Inflammatory macrophage treated with lipopolysaccharide for 1 hour (primary cell): ENCODE results near the gene CATSPERB.
"Not testable (repeated sequence)": the region's sequence is repeated elsewhere in the genome, so short reads cannot be mapped to it uniquely, and the experiment has no call there.

Experiments used
- DNase-seq, 2 donors: peaks; one replicate each; pipeline ENCODE4 v3.0.0-alpha.2; 2020 to 2022

Gene CATSPERB

GRCh38 chr14:91667101-91667500 lies 64.8 kb downstream of the CATSPERB start:
- peak; percentile 79 to 82 for DNase-seq

GRCh38 chr14:91660790-91661189 lies 71.1 kb downstream of the CATSPERB start:
- no peak for DNase-seq

DNA sequence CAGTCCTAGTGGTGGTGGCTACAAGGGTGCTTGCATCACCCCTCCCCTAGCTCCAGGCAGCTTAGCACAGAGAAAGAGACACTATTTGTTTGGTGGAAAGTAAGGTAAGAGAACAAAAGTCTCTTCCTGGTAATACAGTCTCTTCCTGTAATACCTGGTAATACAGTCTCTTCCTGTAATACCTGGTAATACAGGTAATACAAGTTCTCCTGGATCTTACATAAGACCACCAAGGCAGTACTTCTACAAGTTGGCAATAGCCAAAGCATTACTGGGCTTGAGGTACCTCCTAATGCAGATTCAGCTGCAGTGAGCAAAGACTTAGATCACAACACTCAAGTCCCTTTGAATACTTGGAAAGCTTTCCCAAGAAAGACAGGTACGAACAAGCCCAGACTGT lies 77.0 kb downstream of the CATSPERB start:
- DNase-seq: no peak

DNA sequence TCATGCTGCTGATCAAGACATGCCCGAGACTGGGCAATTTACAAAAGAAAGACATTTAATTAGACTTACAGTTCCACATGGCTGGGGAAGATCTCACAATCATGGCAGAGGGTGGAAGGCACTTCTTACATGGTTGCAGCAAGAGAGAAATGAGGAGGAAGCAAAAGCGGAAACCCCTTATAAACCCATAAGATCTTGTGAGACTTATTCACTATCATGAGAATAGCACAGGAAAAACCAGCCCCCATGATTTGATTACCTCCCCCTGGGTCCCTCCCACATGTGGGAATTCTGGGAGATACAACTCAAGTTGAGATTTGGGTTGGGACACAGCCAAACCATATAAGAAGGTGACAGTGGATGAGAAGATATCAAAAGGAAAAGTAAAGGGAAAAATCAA lies 78.4 kb downstream of the CATSPERB start:
- peak; percentile 46 to 69 for DNase-seq

- DNase-seq: peak; percentile 29 to 57
Observed at GRCh38 chr14:91649930-91650329, 82.0 kb downstream of the CATSPERB start.

GRCh38 chr14:91647856-91648255 lies 84.0 kb downstream of the CATSPERB start:
- DNase-seq: peak; percentile 70 to 80

GRCh38 chr14:91636604-91637003 lies 95.3 kb downstream of the CATSPERB start:
- no peak for DNase-seq

DNA sequence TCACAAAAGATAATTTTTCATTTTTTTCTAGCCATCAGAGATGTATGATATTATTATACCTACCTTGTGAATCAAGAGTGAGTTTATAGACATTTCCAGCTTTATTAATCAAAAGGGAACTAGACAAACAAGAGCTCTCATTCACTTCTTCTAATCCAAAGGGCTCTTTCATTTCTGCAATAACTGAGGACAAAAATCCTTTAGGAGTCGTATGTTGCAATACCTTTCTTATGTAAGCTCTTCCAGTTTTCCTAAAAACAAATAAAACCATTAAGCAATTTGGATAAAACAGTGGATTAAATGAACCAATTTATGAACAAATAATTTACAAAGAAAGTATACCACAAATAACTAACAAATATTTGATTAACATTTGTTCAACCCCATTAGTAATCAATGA lies 107.1 kb downstream of the CATSPERB start:
- no peak for DNase-seq

DNA sequence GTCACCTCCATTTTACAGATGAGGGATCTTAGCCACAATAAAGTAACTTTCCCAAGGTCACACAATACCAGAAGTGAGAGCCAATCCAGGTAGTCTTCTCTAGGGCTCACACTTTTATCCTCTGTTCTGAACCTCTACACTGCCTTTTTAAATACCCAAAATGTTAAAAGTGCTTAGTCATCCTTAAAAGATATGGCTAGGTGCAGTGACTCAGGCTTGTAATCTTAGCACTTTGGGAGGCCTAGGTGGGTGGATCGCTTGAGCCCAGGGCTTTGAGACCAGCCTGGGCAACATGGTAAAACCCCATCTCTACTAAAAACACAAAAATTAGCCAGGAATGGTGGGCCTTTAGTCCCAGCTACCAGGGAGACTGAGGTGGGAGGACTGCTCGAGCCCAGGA lies 117.7 kb downstream of the CATSPERB start:
- DNase-seq: no peak

DNA sequence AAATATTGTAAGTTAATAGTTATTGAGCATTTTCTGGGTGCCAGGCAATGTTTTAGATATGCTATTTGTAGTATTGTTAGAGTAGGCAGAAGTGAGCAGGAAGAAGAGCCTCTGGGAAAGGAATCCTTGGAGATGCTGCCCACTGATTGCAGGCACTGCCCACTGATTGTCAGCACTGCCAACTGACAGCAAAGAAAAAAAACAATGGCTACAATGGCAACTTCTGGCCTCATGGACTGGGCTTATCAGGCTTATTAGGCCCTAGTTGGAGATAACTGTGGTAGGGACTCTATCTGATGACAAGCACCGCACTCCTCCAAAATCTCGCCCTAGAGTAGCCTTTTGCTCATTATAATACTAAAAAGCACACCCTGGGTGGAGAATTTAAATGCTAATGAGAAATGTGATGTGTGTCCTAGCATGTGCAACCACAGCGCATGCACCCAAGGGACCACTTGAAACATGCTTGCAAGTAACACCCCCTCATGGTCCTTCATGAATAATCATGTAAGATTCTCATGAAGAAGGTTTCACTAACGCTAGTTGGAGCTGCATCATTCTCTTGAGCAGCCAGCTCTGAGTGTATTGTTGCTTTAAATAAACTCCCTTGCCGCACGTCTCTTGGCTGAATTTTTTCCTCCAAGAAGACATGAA lies 118.3 kb downstream of the CATSPERB start:
- no peak for DNase-seq

- no peak for DNase-seq
Observed at GRCh38 chr14:91611528-91611927, 120.4 kb downstream of the CATSPERB start.

GRCh38 chr14:91609161-91609560 lies 122.7 kb downstream of the CATSPERB start:
- no peak for DNase-seq

- no peak for DNase-seq
Observed at GRCh38 chr14:91607322-91608047, 124.4 kb downstream of the CATSPERB start.

DNA sequence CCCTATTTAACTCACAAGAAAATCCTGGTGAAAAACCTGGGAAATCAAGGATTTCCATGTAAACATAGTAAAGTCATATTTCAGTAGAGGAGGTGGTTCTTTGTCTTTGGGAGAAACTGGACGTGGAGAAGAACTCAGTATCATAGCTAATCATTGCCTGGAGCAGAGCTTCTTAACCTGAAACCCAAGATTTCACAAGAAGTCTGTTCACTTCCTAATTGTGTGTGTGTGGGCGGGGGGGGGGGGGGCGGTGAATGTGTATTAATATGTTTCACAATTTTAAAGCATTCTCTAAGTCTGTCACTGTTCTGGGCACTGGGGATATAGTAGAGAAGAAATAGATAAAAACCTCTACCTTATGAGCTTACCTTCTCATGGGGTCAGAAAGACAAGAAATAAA lies 125.0 kb downstream of the CATSPERB start:
- DNase-seq: peak; percentile 61 to 63

DNA sequence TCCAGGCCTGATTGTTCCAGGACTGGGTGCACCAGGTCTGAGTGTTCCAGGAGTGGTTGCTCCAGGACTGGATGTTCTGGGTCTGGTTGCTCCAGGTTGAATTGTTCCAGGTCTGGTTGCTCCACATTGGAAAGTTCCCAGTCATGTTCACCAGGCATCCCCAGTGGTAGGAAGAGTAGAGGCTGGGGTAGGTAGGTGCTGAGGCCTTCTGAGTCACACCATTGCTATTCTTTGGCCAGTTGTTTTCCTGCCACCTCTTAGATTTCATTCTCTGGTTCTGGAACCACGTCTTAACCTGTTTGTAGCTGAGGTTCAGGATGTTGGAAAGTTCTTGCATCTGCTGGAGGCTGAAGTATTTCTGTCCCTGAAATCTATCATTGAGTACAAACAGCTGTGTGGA lies 127.3 kb downstream of the CATSPERB start:
- not testable (repeated sequence) for DNase-seq

DNA sequence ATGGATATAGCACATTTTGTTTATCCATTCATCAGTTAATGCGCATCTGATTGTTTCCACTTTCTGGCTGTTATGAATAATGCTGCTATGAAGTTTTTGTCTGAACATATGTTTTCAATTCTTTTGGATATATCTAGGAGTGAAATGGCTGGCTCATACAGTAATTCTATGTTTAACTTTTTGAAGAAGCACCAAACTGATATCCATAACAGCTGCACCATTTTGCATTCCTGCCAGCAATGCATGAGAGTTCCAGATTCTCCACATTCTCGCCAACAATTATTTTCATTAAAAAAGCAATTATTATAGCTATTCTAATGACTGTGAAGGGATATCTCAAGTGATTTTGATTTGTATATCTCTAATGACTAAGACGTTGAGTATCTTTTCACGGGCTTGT lies 131.9 kb downstream of the CATSPERB start:
- no peak for DNase-seq

GRCh38 chr14:91595736-91596135 lies 136.2 kb downstream of the CATSPERB start:
- DNase-seq: no peak

DNA sequence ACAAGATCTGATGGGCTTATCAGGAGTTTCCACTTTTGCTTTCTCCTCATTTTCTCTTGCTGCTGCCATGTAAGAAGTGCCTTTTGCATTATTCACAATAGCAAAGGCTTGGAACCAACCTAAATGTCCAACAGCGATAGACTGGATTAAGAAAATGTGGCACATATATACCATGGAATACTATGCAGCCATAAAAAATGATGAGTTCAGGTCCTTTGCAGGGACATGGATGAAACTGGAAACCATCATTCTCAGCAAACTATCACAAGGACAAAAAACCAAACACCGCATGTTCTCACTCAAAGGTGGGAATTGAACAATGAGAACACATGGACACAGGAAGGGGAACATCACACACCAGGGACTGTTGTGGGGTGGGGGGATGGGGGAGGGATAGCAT lies 137.9 kb downstream of the CATSPERB start:
- not testable (repeated sequence) for DNase-seq

DNA sequence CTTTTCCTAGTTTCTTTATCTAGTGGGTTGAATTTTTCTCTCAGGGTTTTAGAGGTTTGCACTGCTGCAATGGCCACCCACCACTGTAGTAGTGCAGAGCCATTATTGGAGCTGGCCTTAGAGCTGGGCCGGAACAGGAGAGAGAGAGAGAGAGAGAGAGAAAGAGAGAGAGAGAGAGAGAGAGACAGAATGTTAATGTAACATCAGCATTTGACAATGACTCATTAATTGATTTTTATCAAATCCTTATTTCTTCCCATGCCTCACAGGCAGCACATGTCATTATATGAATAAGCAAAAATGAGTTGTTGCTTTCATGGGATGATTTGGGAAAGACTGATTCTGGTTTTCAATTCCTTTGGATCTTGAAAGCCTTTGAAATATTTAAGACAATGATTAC lies 145.5 kb downstream of the CATSPERB start:
- DNase-seq: no peak

- DNase-seq: no peak
Observed at GRCh38 chr14:91585856-91586255, 146.0 kb downstream of the CATSPERB start.

DNA sequence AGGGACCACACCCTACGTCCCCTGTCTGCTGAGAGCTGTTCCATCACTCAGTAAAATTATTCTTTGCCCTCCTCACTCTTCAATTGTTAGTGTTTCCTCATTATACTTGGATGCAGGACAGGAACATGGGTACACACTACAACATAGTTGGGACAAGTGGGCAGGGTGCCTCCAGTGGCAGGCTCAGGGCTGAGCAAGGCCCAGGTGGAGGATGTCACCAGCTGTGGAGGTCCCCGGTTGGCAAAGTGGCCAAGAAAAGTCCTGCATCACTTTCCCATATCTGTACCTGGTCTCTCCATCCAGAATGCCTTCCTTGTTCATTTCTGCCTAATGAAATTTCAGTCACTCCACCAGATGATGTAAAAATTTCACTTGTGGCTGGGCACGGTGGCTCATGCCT lies 149.1 kb downstream of the CATSPERB start:
- no peak for DNase-seq

DNA sequence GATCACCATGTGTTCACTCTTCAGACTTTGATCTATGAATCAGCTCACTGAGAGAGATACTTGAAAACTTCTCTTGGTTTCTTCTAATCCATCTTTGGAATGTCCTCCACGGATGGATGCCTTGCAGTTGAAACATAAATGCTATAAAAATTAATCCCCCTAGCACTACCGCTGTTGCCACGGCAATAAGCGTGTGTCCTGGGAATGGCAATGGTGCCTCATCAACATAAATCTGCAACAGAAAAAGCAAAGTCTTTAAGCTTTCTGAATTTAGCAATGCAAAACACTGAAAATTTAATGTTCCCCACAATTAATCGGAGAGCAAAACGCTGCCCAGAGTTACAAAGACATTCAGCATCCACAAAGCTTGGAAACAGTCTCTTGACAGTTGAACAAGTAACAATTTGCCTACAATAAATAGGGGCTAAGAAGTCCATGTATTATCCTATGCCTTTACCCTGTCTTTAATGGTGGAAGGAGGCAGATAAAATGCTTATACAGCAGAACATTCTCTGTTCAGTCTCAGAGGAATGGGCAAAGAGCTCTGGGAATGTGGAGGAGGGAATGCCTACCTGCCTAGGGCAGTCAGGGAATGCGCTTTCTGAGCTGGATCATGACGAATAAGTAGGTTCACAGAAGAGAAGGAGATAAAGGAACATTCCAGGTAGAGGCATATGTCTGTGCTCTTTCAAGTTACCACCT lies 150.9 kb downstream of the CATSPERB start:
- no peak for DNase-seq

- no peak for DNase-seq
Observed at GRCh38 chr14:91577632-91578233, 154.2 kb downstream of the CATSPERB start.
